GM21447 (cell line): ENCODE measurements around the gene CACNG7.
"Not testable (repeated sequence)": the region's sequence is repeated elsewhere in the genome, so short reads cannot be mapped to it uniquely, and the experiment has no call there.

Experiments
- ATAC-seq: cut with Tn5 transposase; IDR thresholded peaks from one replicate; pipeline ENCODE4 v1.9.1; 2021; ENCODE audit not compliant: unreplicated experiment

The CACNG7 gene, protein sequence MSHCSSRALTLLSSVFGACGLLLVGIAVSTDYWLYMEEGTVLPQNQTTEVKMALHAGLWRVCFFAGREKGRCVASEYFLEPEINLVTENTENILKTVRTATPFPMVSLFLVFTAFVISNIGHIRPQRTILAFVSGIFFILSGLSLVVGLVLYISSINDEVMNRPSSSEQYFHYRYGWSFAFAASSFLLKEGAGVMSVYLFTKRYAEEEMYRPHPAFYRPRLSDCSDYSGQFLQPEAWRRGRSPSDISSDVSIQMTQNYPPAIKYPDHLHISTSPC

DNA sequence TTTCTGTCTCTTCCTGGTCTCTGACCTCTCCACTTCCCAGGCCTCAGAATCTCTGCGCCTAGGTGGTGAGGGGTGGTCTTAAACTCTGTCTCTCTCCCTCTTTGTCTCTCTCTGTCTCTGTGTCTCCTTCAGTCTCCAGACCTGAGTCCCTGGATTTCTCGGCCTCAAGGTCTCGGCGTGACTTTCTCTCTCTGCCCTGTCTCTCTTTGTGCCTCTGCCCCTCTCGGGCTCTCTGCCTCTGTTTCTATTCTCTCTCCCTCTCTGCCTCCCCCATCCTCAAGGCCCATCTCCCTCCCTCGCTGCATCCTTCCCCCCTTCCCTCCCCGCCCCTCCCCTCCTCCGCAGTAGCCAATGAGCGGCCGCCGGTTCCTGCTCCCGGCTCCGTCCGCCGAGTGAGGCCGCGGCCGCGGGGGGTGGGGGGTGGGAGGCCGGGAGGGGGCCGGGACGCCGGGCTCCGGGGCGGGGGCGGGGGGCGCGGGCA is at the start of gene CACNG7:
Gene CACNG7 (plus strand): TSS at position 344 of the 481 bp plus-strand sequence. CDS start 3,554 bp downstream, outside the sequence.
- ATAC-seq, result no peak

DNA sequence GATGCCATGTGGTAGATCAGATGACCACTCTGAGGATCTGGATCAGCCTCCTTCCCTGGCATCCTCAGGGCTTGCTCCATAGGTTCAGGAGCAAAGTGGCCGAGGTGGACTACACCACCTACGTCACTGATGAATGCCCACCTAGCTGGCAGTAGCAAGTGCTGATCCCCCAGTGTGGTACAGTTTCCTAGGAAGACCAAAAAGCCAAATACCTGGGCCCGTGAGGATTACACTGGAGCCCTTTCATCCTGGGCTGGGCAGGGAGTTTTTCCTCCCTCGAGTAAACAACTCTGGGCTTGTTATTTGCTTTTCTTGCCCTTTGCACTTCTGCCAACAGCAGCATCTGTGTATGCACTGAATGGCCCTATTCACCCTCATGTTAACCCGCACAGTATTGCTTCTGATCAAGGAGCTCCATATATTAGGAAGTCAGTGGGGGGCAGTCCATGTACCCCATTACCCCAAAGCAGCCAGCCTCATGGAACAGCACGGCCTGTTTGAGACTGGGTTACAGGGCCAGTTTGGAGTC is 44.7 kb upstream of the CACNG7 start:
- no peak for ATAC-seq

DNA sequence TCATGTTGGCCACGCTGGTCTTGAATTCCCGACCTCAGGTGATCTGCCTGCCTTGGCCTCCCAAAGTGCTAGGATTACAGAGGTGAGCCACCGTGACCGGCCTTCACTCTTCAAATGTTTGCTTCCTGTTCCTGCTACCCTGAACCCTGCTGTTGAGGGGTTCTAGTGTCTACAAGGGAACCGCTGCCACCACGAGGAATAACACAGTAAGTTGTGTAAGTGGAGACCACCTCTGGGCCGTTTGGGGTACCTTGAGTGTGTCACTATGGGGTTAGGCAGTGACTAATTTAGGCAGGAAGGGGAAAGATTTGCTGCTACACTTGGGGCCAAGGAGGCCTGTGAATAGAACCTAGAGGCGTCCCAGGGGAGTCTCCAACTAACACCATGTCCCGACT is 43.6 kb upstream of the CACNG7 start:
- ATAC-seq, result no peak

DNA sequence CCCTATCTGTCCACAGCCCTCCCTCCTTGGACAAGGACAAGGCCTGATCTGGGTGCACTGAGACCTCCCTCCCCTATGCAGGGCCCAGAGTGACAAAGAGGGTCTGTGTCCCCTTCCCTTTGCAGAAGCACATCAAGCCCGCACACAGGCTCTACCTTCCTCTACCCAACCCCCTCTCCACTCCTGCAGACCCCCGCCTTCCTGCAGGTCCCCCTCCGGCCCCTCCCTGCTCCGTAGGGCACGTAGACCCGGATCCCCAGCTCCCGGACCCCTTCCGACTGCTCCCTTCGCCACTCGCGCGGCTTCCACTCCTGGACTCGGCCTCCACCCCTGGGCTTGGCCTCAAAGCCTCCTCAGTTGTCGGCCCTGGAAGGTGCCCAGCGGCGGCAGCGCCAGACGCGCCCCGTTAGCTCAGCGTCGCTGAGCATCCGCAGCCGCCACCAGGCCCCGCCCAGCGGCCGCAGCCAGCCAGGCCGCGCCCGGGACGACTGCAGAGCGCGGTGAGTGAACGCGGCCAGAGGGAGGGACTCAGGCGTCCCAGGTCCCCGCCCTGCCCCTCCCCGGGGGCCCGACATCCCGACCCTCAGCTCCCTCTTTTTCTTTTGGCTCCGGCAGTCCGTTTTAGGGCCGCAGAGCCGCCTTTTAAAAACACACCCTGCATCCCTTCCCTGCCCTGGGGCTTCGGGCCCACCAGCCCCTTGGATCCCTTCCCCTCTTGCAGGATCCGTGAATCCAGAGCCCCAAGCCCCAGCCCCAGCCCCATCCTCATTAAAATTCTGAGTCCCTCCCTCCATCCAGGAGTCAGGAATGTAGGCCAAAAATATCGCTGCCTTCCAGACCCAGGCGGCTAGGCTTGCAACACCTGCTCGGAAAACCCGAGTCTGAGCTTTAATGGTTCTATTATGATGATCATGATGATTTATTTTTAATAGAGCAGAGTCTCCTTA is 42.9 kb upstream of the CACNG7 start:
- no peak for ATAC-seq

DNA sequence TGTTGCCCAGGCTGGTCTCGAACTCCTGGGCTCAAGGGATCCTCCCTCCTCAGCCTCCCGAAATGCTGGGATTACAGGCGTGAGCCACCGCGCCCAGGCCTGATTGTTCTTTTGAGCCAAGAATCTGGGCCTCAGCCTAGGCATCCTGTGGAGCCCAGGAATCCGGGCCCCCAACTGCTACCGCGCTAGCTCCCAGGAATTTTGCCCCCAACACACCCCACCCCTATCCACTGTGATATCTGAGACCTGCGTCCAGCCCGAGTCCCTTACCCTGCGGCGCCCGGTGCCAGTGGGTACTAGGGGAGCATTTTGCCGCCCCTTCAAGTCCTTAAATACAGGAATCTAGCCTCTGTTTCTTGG is 42.2 kb upstream of the CACNG7 start:
- no peak for ATAC-seq

DNA sequence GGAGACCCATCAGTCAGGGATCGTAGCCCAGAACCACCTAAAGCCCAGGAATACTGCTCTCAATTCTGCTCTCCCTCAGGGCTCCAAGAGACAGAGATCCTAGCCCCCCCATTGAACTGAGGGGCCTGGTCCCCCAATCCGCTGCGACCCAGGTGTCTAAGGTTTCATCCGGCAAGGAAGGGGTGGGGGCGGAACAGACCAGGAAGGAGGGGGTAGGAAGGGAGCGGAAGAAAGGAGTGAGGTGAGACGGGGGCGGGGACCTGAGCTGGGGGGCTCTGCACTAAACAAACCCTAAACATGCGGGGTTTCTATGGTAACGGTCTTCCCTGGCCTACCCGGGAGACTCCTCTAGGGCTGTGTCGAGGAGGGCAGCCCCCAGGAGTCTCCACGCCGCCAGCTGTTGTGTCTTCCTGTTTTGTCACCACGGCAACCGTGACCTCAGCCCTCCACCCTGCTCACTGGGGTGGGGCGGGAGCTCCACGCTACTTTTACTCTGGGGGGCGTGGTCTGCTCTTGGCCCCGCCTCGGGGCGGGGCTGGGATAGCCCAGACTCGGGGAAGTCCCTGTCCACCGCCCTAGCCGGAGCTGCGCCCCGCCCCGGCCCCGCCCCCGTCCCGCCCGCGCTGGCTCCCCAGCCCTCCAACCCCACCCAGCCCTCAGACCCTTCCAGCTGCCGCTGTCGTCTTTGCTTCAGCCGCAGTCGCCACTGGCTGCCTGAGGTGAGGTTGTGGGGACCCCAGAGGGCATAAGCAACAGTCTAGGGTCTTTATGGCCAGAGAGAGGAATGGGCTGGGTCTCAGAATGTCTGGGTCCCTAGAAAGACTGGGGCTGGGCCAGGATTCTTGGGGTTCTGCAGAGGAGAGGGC is 41.6 kb upstream of the CACNG7 start, which contains the start of gene MYADM:
Gene MYADM (plus strand): TSS at position 659 of the 866 bp plus-strand sequence. CDS start 5,647 bp downstream, outside the sequence.
- peak; percentile 64 for ATAC-seq

DNA sequence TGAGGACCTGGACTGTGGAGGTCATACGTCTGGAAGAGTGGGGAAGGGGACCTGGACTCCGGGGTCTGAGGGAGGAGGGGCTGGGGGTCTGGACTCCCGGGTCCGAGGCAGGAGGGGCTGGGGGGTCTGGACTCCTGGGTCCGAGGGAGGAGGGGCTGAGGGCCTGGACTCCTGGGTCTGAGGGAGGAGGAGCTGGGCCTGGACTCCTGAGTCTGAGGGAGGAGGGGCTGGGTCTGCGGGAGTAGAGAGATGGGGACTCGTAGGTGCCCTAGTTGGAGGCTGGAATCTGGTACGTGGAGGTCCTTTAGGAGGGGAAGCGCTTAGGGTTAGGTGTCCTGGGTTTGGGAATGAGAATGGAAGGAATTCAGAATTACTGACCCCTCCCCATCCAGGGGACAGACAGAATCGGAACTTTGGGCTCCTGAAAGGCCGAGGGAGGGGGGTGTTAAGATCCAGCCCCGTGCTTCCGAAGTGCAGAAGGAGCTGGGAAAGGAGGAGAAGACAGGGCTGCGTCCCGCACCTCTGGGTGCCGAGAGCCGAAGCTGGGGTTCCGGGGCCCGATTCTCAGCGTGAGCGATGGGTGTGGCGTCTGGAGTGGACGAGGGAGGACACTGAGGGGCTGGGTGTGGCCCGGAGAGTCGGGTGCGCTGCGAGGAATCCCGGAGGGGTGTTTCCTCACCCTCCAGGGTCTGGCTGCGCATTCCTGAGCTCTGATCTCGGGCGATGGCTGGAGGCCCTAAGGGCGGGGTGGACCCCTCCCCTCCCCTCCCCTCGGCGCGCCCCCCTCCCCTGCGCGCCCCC is 40.8 kb upstream of the CACNG7 start:
- ATAC-seq, result no peak

DNA sequence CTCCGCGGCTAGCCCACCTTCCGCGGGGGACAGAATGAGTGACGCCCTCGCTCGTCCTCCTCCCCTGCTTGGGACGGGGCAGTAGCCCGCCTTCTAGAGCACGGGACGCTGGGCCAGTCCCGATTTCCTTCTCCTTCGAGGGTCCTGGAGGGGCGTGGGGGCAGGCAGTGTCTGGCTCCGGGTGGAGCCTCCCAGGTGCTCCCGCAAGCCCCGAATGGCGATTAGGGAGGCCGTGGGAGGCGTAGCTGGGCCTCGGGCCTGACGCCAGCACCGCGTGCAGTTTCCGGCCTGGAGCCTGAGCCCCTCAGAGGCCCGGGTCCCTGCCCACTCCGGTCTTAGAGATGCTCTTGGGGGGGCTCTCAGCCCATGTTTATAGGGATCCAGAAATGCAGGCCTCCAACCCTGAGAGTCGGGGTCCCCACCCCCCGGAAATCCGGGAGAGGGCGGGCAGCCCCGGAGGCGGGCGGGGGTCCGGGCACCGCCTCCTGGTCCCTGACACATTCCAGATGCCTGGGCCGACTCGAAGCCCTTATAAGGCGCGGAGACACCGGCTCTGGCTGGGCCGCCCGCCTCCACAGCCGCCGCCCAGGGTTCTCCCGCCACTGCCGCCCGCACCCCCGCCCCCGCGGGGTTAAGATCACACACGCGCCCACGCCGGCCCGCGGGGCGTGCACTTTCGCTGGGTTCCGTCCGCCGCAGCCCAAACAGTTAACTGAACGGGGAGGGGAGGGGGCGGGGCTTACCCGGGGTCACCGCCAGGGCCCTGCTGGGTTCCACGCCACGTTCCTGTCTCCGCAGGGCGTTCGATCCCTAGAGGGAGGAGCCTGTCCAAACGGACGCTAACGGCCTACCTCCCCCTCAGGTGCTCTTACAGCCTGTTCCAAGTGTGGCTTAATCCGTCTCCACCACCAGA is 39.9 kb upstream of the CACNG7 start:
- ATAC-seq, result peak; percentile 37

DNA sequence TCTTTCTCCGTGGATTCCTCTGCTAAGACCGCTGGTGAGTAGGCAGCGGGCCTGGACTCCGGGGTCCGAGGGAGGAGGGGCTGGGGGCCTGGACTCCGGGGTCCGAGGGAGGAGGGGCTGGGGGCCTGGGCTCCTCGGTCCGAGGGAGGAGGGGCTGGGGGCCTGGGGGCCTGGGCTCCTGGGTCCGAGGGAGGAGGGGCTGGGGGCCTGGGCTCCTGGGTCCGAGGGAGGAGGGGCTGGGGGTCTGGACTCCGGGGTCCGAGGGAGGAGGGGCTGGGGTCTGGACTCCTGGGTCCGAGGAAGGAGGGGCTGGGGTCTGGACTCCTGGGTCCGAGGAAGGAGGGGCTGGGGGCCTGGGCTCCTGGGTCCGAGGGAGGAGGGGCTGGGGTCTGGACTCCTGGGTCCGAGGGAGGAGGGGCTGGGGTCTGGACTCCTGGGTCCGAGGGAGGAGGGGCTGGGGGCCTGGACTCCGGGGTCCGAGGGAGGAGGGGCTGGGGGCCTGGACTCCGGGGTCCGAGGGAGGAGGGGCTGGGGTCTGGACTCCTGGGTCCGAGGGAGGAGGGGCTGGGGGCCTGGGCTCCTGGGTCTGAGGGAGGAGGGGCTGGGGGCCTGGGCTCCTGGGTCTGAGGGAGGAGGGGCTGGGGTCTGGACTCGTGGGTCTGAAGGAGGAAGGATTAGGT is 39.1 kb upstream of the CACNG7 start:
- not testable (repeated sequence) for ATAC-seq

DNA sequence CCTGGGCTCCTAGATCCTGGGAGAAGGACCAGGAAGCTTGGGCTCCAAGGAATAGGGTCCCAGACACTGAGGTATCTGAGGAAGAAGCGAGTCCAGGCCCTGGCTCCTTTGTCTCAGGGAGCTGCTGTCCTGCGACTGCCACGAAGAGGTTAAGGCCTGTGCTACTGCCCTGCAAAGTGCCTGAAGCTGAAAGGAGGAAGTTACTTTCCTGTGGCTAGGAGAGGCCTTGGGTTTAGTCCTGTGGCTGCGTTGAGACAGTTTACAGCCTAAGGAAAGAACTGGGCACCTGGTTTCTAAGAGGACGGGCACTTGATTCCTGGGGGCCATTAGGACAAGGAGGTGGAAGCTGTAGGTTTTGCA is 38.6 kb upstream of the CACNG7 start:
- no peak for ATAC-seq

DNA sequence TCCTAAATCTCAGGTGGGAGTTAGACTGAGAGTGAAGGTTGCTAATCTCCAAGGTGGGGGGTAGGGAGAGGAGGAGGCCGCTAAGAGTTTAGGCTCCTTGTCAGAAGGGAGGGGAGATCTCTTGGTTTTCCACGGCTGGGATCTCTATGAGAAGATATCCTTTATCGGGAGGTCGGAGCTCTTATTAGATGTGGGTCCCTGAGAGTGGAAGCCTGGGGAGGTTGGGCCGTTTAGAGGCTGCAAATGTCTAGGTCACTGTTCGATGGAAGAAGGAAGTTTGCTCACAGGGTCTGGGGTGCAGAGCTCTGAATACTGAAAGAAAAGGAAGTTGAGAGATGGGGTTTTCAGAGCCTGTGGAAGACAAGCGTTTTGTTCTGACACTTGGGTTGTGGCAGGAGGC is 37.6 kb upstream of the CACNG7 start:
- ATAC-seq, result no peak

DNA sequence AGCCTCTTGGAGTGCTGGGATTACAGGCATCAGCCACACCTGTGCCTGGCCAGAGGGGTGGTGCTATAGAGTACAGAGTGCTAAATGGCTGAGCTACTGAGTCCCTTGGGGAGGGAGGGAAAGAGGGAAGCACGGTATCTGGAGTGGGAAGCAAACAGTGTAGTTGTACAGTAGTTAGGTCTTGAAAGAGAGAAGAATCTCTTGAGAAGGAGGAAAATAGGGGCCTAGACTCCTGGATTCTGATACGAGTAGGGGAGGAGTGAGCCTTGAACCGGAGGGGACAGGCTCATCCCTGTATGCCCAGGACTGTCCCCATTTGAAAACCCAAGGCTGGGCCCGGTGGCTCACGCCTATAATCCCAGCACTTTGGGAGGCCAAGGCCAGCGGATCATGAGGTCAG is 36.3 kb upstream of the CACNG7 start:
- ATAC-seq, result no peak

DNA sequence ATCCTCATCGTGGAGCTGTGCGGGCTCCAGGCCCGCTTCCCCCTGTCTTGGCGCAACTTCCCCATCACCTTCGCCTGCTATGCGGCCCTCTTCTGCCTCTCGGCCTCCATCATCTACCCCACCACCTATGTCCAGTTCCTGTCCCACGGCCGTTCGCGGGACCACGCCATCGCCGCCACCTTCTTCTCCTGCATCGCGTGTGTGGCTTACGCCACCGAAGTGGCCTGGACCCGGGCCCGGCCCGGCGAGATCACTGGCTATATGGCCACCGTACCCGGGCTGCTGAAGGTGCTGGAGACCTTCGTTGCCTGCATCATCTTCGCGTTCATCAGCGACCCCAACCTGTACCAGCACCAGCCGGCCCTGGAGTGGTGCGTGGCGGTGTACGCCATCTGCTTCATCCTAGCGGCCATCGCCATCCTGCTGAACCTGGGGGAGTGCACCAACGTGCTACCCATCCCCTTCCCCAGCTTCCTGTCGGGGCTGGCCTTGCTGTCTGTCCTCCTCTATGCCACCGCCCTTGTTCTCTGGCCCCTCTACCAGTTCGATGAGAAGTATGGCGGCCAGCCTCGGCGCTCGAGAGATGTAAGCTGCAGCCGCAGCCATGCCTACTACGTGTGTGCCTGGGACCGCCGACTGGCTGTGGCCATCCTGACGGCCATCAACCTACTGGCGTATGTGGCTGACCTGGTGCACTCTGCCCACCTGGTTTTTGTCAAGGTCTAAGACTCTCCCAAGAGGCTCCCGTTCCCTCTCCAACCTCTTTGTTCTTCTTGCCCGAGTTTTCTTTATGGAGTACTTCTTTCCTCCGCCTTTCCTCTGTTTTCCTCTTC is 35.1 kb upstream of the CACNG7 start:
- ATAC-seq, result no peak

DNA sequence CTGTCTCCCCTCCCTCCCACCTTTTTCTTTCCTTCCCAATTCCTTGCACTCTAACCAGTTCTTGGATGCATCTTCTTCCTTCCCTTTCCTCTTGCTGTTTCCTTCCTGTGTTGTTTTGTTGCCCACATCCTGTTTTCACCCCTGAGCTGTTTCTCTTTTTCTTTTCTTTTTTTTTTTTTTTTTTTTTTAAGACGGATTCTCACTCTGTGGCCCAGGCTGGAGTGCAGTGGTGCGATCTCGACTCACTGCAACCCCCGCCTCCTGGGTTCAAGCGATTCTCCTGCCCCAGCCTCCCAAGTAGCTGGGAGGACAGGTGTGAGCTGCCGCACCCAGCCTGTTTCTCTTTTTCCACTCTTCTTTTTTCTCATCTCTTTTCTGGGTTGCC is 34.5 kb upstream of the CACNG7 start:
- no peak for ATAC-seq

DNA sequence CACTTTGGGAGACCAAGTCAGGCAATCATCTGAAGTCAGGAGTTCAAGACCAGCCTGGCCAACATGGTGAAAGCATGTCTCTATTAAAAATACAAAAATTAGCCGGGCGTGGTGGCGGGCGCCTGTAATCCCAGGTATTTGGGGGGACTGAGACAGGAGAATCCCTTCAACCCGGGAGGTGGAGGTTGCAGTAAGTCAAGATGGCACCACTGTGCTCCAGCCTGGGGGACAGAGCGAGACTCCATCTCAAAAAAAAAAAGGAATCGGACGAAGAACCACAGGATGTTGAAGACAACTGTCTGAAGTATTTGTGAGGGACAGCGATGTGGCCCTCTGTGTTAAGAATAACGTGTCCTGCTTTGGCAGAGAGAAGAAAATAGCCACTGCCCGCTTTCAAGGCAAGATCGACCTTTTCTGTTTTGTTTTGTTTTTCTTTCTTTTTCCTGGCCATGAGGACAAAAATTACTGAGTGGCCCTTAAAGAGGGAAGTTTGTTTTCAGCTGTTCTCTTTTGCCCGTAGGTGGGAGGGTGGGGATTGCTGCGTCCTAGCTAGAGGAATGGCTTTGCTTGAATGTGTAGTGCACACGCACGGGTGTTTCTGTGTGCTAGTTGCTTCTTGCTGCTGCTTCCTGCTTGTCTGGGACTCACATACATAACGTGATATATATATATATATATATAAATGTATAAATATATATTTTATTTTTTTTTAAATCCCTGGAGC is 33.3 kb upstream of the CACNG7 start:
- no peak for ATAC-seq

DNA sequence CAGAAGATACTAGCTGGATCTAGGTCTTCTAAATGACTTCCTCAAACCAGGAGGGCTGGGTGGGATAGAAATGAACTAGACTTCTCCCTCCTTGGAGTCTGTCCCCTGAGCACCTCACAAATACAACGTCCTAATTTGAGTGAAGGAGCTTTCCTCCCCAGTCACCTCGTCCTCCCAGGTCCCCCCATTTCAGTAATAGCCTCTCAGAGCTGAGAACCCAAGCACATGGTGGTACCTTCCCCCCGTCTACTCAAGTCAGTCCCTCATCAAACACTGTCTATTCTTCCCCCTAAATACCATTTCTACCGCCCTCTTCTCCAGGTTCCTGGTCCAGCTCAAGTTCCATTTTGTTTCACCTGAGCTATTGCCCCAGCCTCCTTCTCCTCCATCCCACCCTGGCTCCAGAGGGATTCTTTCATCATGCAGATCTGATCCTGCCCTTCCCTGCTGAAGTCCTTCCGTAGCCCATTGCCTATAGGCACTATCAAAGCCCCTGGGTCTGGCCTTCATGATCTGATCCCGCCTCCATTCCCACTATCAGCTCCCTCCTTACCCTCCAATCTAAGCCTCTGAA is 32.3 kb upstream of the CACNG7 start:
- ATAC-seq, result no peak

DNA sequence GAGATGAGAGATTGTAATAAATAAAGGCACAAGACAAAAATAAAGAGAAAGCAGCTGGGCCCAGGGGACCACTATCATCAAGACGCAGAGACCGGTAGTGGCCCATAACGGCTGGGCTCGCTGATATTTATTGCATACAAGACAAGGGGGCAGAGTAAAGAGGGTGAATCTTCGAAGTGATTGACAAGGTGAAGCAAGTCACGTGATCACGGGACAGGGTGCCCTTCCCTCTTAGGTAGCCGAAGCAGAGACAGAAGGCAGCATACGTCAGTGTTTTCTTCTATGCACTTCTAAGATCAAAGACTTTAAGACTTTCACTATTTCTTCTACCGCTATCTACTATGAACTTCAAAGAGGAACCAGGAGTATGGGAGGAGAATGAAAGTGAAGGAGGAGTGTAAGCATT is 31.7 kb upstream of the CACNG7 start:
- no peak for ATAC-seq
